ENCODE results near the gene MTRF1. TPM values are rescaled to one million over a fixed set of nuclear protein-coding genes. Genes with fewer than 3 reads are reported as not detected.

The MTRF1 gene
- total RNA-seq, 1 experiment from 2014 or later: 15.8 TPM

DNA sequence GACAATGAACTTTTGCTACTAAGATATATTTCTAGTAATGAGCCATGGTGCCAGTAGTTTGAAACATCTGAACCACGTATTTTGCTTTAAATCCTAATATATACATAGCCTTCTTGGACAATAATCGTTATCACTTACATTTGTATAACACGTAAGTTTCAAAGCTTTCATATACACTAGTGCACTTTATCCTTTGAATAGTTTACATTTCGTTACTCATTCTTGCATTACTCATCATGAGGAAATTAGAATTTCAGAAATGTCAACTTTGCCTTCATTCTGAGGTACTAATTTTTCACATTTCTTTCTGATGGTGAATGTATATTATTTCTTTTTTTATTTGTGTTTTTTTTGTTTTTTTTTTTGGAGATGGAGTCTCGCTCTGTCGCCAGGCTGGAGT lies 74.8 kb downstream of the MTRF1 start:
- DNase-seq: no peak
- Mint-ChIP-seq H3K4me1 (ENCODE audit: low read depth, unreplicated experiment) (peaks cover 7% of the 10 kb centered on the region), H3K27ac (ENCODE audit: unreplicated experiment) (no peak overlapping the region), H3K36me3 (ENCODE audit: insufficient read depth, unreplicated experiment) (no peaks in the 10 kb centered on the region), H3K9me3 (ENCODE audit: low read depth, unreplicated experiment) (no peaks in the 10 kb centered on the region), H3K27me3 (ENCODE audit: unreplicated experiment) (no peaks in the 10 kb centered on the region), H3K4me3 (ENCODE audit: low read depth, unreplicated experiment) (no peak overlapping the region)
- intact Hi-C loops (cut with micrococcal nuclease; ENCODE audit: unreplicated experiment): no loop called here
- TF ChIP-seq, protein P1, sequence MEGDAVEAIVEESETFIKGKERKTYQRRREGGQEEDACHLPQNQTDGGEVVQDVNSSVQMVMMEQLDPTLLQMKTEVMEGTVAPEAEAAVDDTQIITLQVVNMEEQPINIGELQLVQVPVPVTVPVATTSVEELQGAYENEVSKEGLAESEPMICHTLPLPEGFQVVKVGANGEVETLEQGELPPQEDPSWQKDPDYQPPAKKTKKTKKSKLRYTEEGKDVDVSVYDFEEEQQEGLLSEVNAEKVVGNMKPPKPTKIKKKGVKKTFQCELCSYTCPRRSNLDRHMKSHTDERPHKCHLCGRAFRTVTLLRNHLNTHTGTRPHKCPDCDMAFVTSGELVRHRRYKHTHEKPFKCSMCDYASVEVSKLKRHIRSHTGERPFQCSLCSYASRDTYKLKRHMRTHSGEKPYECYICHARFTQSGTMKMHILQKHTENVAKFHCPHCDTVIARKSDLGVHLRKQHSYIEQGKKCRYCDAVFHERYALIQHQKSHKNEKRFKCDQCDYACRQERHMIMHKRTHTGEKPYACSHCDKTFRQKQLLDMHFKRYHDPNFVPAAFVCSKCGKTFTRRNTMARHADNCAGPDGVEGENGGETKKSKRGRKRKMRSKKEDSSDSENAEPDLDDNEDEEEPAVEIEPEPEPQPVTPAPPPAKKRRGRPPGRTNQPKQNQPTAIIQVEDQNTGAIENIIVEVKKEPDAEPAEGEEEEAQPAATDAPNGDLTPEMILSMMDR (IDR thresholded peaks at IDR 0.05; ENCODE audit: unreplicated experiment): no peak
- no TSS peak for BruUV-seq (replicated peaks)
- CTCF ChIA-PET: no interaction called here

DNA sequence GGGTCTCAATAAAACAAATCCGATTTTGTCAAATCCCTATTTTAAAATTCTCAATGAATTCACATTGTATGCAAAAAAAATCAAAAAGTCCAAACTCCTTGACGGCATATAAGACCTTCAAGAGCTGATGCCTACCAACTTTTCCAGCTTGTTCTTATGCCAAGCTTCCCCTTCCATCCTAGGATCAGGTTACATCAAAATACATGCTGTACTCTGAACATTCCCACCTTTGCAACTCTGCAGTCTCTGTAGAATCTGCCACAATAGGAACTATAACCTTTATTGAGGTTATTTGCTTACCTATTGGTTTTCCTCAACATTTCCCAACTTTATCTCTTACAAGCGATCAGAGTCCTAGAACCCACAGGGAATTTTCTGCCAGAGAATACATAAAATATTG lies 76.9 kb downstream of the MTRF1 start:
- CTCF ChIA-PET: no interaction called here
- DNase-seq: no peak
- Mint-ChIP-seq H3K36me3 (ENCODE audit: insufficient read depth, unreplicated experiment) (no peaks in the 10 kb centered on the region), H3K9me3 (ENCODE audit: low read depth, unreplicated experiment) (no peaks in the 10 kb centered on the region), H3K4me1 (ENCODE audit: low read depth, unreplicated experiment) (peaks cover 7% of the 10 kb centered on the region), H3K27ac (ENCODE audit: unreplicated experiment) (no peak overlapping the region), H3K4me3 (ENCODE audit: low read depth, unreplicated experiment) (no peak overlapping the region), H3K27me3 (ENCODE audit: unreplicated experiment) (no peaks in the 10 kb centered on the region)
- intact Hi-C loops (cut with micrococcal nuclease; ENCODE audit: unreplicated experiment): loop anchor here (2.0 kb wide), 1 partner anchor 46 kb away; no protein-coding TSS in a partner anchor
- BruUV-seq (replicated peaks): no TSS peak
- TF ChIP-seq, protein P1 (IDR thresholded peaks at IDR 0.05; ENCODE audit: unreplicated experiment): no peak

DNA sequence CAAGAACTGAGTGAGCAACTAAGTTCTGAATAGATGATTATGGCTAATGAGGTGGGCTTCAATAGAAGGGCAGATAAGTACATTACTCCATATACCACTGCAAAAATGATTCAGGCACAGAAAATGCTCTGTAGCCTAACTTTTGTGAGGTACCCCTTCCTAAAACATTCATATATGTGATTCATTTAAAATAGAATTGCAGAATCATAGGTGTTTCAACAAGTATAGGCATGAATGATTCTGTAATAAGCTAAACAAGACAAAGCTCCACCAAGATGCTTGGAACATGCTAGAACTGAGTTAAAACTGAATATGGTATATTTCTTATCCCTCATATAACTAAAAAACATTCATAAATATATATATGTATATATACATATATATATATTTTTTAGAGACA lies 81.1 kb downstream of the MTRF1 start:
- Mint-ChIP-seq H3K4me3 (ENCODE audit: low read depth, unreplicated experiment) (no peak overlapping the region), H3K9me3 (ENCODE audit: low read depth, unreplicated experiment) (no peaks in the 10 kb centered on the region), H3K4me1 (ENCODE audit: low read depth, unreplicated experiment) (no peaks in the 10 kb centered on the region), H3K27ac (ENCODE audit: unreplicated experiment) (no peak overlapping the region), H3K36me3 (ENCODE audit: insufficient read depth, unreplicated experiment) (no peaks in the 10 kb centered on the region), H3K27me3 (ENCODE audit: unreplicated experiment) (no peaks in the 10 kb centered on the region)
- BruUV-seq (replicated peaks): no TSS peak
- intact Hi-C loops (cut with micrococcal nuclease; ENCODE audit: unreplicated experiment): no loop called here
- no peak for DNase-seq
- TF ChIP-seq, protein P1 (IDR thresholded peaks at IDR 0.05; ENCODE audit: unreplicated experiment): no peak
- CTCF ChIA-PET: no interaction called here

DNA sequence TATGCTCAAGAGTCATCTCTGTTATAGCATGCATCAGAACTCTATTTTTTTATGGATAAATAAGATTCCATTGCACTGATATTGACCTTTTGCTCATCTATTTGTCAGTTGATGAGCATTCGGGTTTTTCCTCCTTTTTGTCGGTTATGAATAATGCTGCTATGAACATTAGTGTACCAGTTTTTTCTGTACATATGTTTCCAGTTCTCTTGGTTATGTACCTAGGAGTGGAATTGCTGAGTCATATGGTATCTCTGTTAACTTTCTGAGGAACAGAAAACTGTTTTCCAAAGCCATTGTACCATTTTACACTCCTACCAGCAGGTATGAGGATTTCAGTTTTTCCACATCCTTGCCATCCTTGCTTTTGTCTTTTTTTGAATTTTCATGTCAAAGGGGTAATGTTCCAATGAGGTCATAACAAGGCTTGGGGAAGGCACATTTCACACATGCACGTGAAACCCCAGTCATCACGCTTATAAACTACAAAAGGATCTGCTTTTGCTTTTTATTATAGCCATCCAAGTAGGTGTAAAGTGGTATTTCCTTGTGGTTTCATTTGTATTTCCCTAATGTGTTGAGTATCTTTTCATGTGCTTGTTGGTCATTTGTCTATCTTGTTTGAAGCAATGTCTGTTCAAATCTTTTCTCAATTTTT lies 83.7 kb downstream of the MTRF1 start:
- intact Hi-C loops (cut with micrococcal nuclease; ENCODE audit: unreplicated experiment): no loop called here

More for the DNA sequence above, 83.7 kb downstream of the MTRF1 start:
- CTCF ChIA-PET: interaction anchor here (0.6 kb wide), 1 partner anchor 677 kb away, joined by 4 read pairs; no protein-coding TSS in a partner anchor
- Mint-ChIP-seq H3K27me3 (ENCODE audit: unreplicated experiment) (no peaks in the 10 kb centered on the region), H3K4me3 (ENCODE audit: low read depth, unreplicated experiment) (no peak overlapping the region), H3K4me1 (ENCODE audit: low read depth, unreplicated experiment) (no peaks in the 10 kb centered on the region), H3K27ac (ENCODE audit: unreplicated experiment) (no peak overlapping the region), H3K9me3 (ENCODE audit: low read depth, unreplicated experiment) (no peaks in the 10 kb centered on the region), H3K36me3 (ENCODE audit: insufficient read depth, unreplicated experiment) (no peaks in the 10 kb centered on the region)
- no TSS peak for BruUV-seq (replicated peaks)
- TF ChIP-seq, protein P1 (IDR thresholded peaks at IDR 0.05; ENCODE audit: unreplicated experiment): no peak
- no peak for DNase-seq
